GM12892 (cell line): Measurements from ENCODE around the gene FAM151A.

Experiments
- POLR2AphosphoS5 ChIP-seq: IDR thresholded peaks from 2 replicates; pipeline ENCODE4 v1.6.1; 2011; ENCODE audit warnings: low read depth, low read length, control low read depth
- TAF1 ChIP-seq: IDR thresholded peaks from 2 replicates; pipeline ENCODE4 v1.6.1; 2011; ENCODE audit warnings: low read depth, mild to moderate bottlenecking, control low read depth, low read length, borderline replicate concordance

- TF ChIP-seq TAF1 (no peak), POLR2AphosphoS5 (no peak)
These were observed 40.4 kb upstream of the FAM151A start for GRCh38 chr1:54663725-54664124.
